ENCODE measurements around the gene ASTN1.
A peak's percentile ranks its signal among the peaks of the same experiment; 100 is the strongest.

The ASTN1 gene

DNA sequence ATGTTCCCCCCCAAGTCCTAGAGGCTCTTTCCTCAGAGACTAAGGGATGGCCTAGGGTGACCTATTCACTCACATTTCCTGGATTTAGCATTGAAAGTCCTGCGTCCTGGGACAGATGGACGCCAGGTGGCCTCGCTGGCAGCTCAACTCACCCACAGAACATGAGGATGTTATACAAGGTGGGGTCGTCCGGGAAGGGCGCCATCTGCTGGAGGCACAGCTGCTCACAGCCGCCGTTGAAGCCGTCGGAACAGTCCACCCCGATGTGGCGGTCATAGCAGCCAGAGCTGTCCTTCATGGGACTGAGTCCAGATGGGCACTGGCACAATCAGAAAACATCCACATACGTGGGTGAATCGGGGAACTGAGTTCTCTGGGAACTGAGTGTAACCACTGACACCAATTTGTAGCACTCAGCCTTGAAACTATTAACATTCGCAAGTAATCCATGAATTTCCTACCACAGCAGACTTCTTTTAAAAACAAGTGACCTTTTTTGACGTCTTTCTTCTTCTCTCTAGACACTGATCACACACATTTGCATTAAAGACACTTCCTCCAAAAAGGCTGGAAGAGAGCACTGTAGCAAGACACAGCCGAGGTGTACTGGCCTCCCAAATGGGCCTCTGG is 215.4 kb downstream of the ASTN1 start:
- Histone ChIP-seq H3K14ac (ENCODE audit: low read length) (no peak overlapping the region), H3K9me3 (replicated peaks in 1 of 2; ENCODE audit: control insufficient read depth in 2 of 2, insufficient read depth in 1 of 2, low read depth in 1 of 2, low read length in 2 of 2) (no peaks in the 10 kb centered on the region), H2BK5ac (ENCODE audit: low read length) (no peak overlapping the region), H2BK15ac (ENCODE audit: low read length) (no peak overlapping the region), H2BK120ac (ENCODE audit: low read depth, low read length) (no peak overlapping the region), H3K79me1 (ENCODE audit: low read depth, low read length) (no peaks in the 10 kb centered on the region), H3K4me1 (ENCODE audit: control insufficient read depth in 2 of 2, insufficient read depth in 1 of 2, low read depth in 1 of 2, low read length in 2 of 2) (no peaks in the 10 kb centered on the region), H2AK5ac (ENCODE audit: low read depth, low read length) (no peak overlapping the region), H3K27ac (replicated peaks; ENCODE audit: low read length) (no peak overlapping the region), H3K36me3 (replicated peaks in 1 of 2; ENCODE audit: control insufficient read depth in 2 of 2, insufficient read depth in 2 of 2, low read length in 2 of 2) (no peaks in the 10 kb centered on the region), H3K27me3 (ENCODE audit: control insufficient read depth in 3 of 3, insufficient read depth in 3 of 3, low read depth in 1 of 3, low read length in 3 of 3) (no peaks in the 10 kb centered on the region), H4K91ac (ENCODE audit: low read depth, low read length, poor library complexity) (no peak overlapping the region), H3K23ac (ENCODE audit: low read depth, low read length, poor library complexity) (no peak overlapping the region), H3K4ac (ENCODE audit: low read length) (no peak overlapping the region), H2BK12ac (ENCODE audit: low read length) (no peak overlapping the region), H3K4me3 (ENCODE audit: low read length in 2 of 2) (no peak overlapping the region), H4K8ac (ENCODE audit: low read depth, low read length) (no peak overlapping the region), H2AFZ (ENCODE audit: low read length) (no peak overlapping the region), H3K18ac (ENCODE audit: low read length) (no peak overlapping the region), H3K4me2 (ENCODE audit: insufficient read depth, low read length, poor library complexity, severe bottlenecking) (no peak overlapping the region), H3K9ac (ENCODE audit: low read depth, low read length, poor library complexity) (no peak overlapping the region)
- DNase-seq (ENCODE audit: low spot score) = peak; percentile 65
- no CpG with 5 or more reads among the region's 17 CpGs for WGBS, 2 donors (ENCODE audit: extremely low coverage in 2 of 2, insufficient read length in 2 of 2, insufficient replicate concordance in 1 of 2)

- Histone ChIP-seq H2BK5ac (ENCODE audit: low read length) (no peak overlapping the region), H3K18ac (ENCODE audit: low read length) (no peak overlapping the region), H4K91ac (ENCODE audit: low read depth, low read length, poor library complexity) (no peak overlapping the region), H3K4ac (ENCODE audit: low read length) (no peak overlapping the region), H3K4me2 (ENCODE audit: insufficient read depth, low read length, poor library complexity, severe bottlenecking) (no peak overlapping the region), H2BK15ac (ENCODE audit: low read length) (no peak overlapping the region), H3K4me3 (ENCODE audit: low read length in 2 of 2) (no peak overlapping the region), H3K79me1 (ENCODE audit: low read depth, low read length) (no peaks in the 10 kb centered on the region), H3K36me3 (replicated peaks in 1 of 2; ENCODE audit: control insufficient read depth in 2 of 2, insufficient read depth in 2 of 2, low read length in 2 of 2) (peaks cover 0 to 2% of the 10 kb centered on the region in 2 donors), H2AFZ (ENCODE audit: low read length) (no peak overlapping the region), H2BK12ac (ENCODE audit: low read length) (no peak overlapping the region), H4K8ac (ENCODE audit: low read depth, low read length) (no peak overlapping the region), H3K9ac (ENCODE audit: low read depth, low read length, poor library complexity) (no peak overlapping the region), H3K14ac (ENCODE audit: low read length) (no peak overlapping the region), H3K27me3 (ENCODE audit: control insufficient read depth in 3 of 3, insufficient read depth in 3 of 3, low read depth in 1 of 3, low read length in 3 of 3) (no peaks in the 10 kb centered on the region), H3K9me3 (replicated peaks in 1 of 2; ENCODE audit: control insufficient read depth in 2 of 2, insufficient read depth in 1 of 2, low read depth in 1 of 2, low read length in 2 of 2) (no peaks in the 10 kb centered on the region), H3K27ac (replicated peaks; ENCODE audit: low read length) (no peak overlapping the region), H2AK5ac (ENCODE audit: low read depth, low read length) (no peak overlapping the region), H3K23ac (ENCODE audit: low read depth, low read length, poor library complexity) (no peak overlapping the region), H3K4me1 (ENCODE audit: control insufficient read depth in 2 of 2, insufficient read depth in 1 of 2, low read depth in 1 of 2, low read length in 2 of 2) (no peaks in the 10 kb centered on the region), H2BK120ac (ENCODE audit: low read depth, low read length) (no peak overlapping the region)
- no peak for DNase-seq (ENCODE audit: low spot score)
- WGBS, 2 donors (ENCODE audit: extremely low coverage in 2 of 2, insufficient read length in 2 of 2, insufficient replicate concordance in 1 of 2) = no CpG with 5 or more reads among the region's 4 CpGs
These were observed 219.9 kb downstream of the ASTN1 start for GRCh38 chr1:176944606-176945005.

GRCh38 chr1:176943783-176944182 is 220.7 kb downstream of the ASTN1 start:
- Histone ChIP-seq H3K79me1 (ENCODE audit: low read depth, low read length) (no peaks in the 10 kb centered on the region), H3K14ac (ENCODE audit: low read length) (no peak overlapping the region), H3K4me2 (ENCODE audit: insufficient read depth, low read length, poor library complexity, severe bottlenecking) (no peak overlapping the region), H2AK5ac (ENCODE audit: low read depth, low read length) (no peak overlapping the region), H2BK5ac (ENCODE audit: low read length) (no peak overlapping the region), H3K9me3 (replicated peaks in 1 of 2; ENCODE audit: control insufficient read depth in 2 of 2, insufficient read depth in 1 of 2, low read depth in 1 of 2, low read length in 2 of 2) (no peaks in the 10 kb centered on the region), H2AFZ (ENCODE audit: low read length) (no peak overlapping the region), H3K27ac (replicated peaks; ENCODE audit: low read length) (no peak overlapping the region), H3K27me3 (ENCODE audit: control insufficient read depth in 3 of 3, insufficient read depth in 3 of 3, low read depth in 1 of 3, low read length in 3 of 3) (no peaks in the 10 kb centered on the region), H4K91ac (ENCODE audit: low read depth, low read length, poor library complexity) (no peak overlapping the region), H3K9ac (ENCODE audit: low read depth, low read length, poor library complexity) (no peak overlapping the region), H3K4ac (ENCODE audit: low read length) (no peak overlapping the region), H2BK15ac (ENCODE audit: low read length) (no peak overlapping the region), H4K8ac (ENCODE audit: low read depth, low read length) (no peak overlapping the region), H3K36me3 (replicated peaks in 1 of 2; ENCODE audit: control insufficient read depth in 2 of 2, insufficient read depth in 2 of 2, low read length in 2 of 2) (peaks cover 0 to 2% of the 10 kb centered on the region in 2 donors), H3K23ac (ENCODE audit: low read depth, low read length, poor library complexity) (no peak overlapping the region), H3K4me1 (ENCODE audit: control insufficient read depth in 2 of 2, insufficient read depth in 1 of 2, low read depth in 1 of 2, low read length in 2 of 2) (no peaks in the 10 kb centered on the region), H2BK120ac (ENCODE audit: low read depth, low read length) (no peak overlapping the region), H3K4me3 (ENCODE audit: low read length in 2 of 2) (no peak overlapping the region), H2BK12ac (ENCODE audit: low read length) (no peak overlapping the region), H3K18ac (ENCODE audit: low read length) (no peak overlapping the region)
- no peak for DNase-seq (ENCODE audit: low spot score)
- WGBS, 2 donors (ENCODE audit: extremely low coverage in 2 of 2, insufficient read length in 2 of 2, insufficient replicate concordance in 1 of 2) = no CpG with 5 or more reads among the region's 4 CpGs

DNA sequence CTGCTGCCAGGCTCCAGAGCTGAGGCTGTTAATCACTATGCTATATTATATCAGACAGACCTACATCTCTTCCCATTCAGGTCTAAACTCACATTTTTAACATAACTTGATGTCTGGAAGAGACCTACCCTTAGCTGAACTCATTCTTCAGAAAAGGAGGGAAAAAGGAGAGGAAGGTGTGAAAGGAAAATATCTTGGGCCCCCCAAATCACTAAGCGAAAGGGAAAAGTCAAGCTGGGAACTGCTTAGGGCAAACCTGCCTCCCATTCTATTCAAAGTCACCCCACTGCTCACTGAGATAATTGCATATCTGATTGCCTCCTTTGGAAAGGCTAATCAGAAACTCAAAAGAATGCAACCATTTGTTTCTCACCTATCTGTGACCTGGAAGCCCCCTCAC is 222.2 kb downstream of the ASTN1 start:
- no peaks in the 10 kb centered on the region for H3K79me1 ChIP-seq (ENCODE audit: low read depth, low read length)
- no peak overlapping the region for H2BK5ac ChIP-seq (ENCODE audit: low read length)
- H3K4me1 ChIP-seq (ENCODE audit: control insufficient read depth in 2 of 2, insufficient read depth in 1 of 2, low read depth in 1 of 2, low read length in 2 of 2) = no peaks in the 10 kb centered on the region
- no peak overlapping the region for H2BK15ac ChIP-seq (ENCODE audit: low read length)
- no peak overlapping the region for H3K18ac ChIP-seq (ENCODE audit: low read length)
- H4K91ac ChIP-seq (ENCODE audit: low read depth, low read length, poor library complexity) = no peak overlapping the region
- no peak overlapping the region for H3K4ac ChIP-seq (ENCODE audit: low read length)
- no peak overlapping the region for H2BK12ac ChIP-seq (ENCODE audit: low read length)
- no peak overlapping the region for H2AK5ac ChIP-seq (ENCODE audit: low read depth, low read length)
- no peak overlapping the region for H2AFZ ChIP-seq (ENCODE audit: low read length)
- H2BK120ac ChIP-seq (ENCODE audit: low read depth, low read length) = no peak overlapping the region
- H3K14ac ChIP-seq (ENCODE audit: low read length) = no peak overlapping the region
- H3K9ac ChIP-seq (ENCODE audit: low read depth, low read length, poor library complexity) = no peak overlapping the region
- H3K9me3 ChIP-seq (replicated peaks in 1 of 2; ENCODE audit: control insufficient read depth in 2 of 2, insufficient read depth in 1 of 2, low read depth in 1 of 2, low read length in 2 of 2) = no peaks in the 10 kb centered on the region
- DNase-seq (ENCODE audit: low spot score) = no peak
- no peaks in the 10 kb centered on the region for H3K27me3 ChIP-seq (ENCODE audit: control insufficient read depth in 3 of 3, insufficient read depth in 3 of 3, low read depth in 1 of 3, low read length in 3 of 3)
- H4K8ac ChIP-seq (ENCODE audit: low read depth, low read length) = no peak overlapping the region
- no peak overlapping the region for H3K4me3 ChIP-seq (ENCODE audit: low read length in 2 of 2)
- no peak overlapping the region for H3K4me2 ChIP-seq (ENCODE audit: insufficient read depth, low read length, poor library complexity, severe bottlenecking)
- WGBS, 2 donors (ENCODE audit: extremely low coverage in 2 of 2, insufficient read length in 2 of 2, insufficient replicate concordance in 1 of 2) = no CpG with 5 or more reads among the region's 1 CpG
- H3K23ac ChIP-seq (ENCODE audit: low read depth, low read length, poor library complexity) = no peak overlapping the region
- peaks cover 0 to 2% of the 10 kb centered on the region in 2 donors for H3K36me3 ChIP-seq (replicated peaks in 1 of 2; ENCODE audit: control insufficient read depth in 2 of 2, insufficient read depth in 2 of 2, low read length in 2 of 2)
- H3K27ac ChIP-seq (replicated peaks; ENCODE audit: low read length) = no peak overlapping the region
